Measurements from ENCODE around the gene EVI5. TPM values are rescaled to one million over a fixed set of nuclear protein-coding genes. Genes with fewer than 3 reads are reported as not detected.
A peak's percentile ranks its signal among the peaks of the same experiment; 100 is the strongest.
"Not testable (repeated sequence)": the region's sequence is repeated elsewhere in the genome, so short reads cannot be mapped to it uniquely, and the experiment has no call there.

The EVI5 gene
- total RNA-seq, 1 donor from 2014 or later, result 105 TPM

- DNase-seq (ENCODE audit: low spot score), result no peak
These were observed 89.8 kb downstream of the EVI5 start for GRCh38 chr1:92695104-92695503.

- DNase-seq (ENCODE audit: low spot score), result no peak
These were observed 93.0 kb downstream of the EVI5 start for GRCh38 chr1:92691925-92692324.

GRCh38 chr1:92690212-92690906 is 94.5 kb downstream of the EVI5 start:
- DNase-seq (ENCODE audit: low spot score), result no peak

- DNase-seq (ENCODE audit: low spot score), result no peak
These were observed 104.9 kb downstream of the EVI5 start for GRCh38 chr1:92679980-92680379.

GRCh38 chr1:92663775-92664174 is 121.1 kb downstream of the EVI5 start:
- no peak for DNase-seq (ENCODE audit: low spot score)

- no peak for DNase-seq (ENCODE audit: low spot score)
These were observed 122.9 kb downstream of the EVI5 start for GRCh38 chr1:92662048-92662447.

- no peak for DNase-seq (ENCODE audit: low spot score)
These were observed 127.2 kb downstream of the EVI5 start for GRCh38 chr1:92657701-92658100.

- no peak for DNase-seq (ENCODE audit: low spot score)
These were observed 129.6 kb downstream of the EVI5 start for GRCh38 chr1:92655197-92655801.

- DNase-seq (ENCODE audit: low spot score), result no peak
These were observed 131.1 kb downstream of the EVI5 start for GRCh38 chr1:92653605-92654381.

- not testable (repeated sequence) for DNase-seq (ENCODE audit: low spot score)
These were observed 144.2 kb downstream of the EVI5 start for GRCh38 chr1:92640686-92641085.

- DNase-seq (ENCODE audit: low spot score), result no peak
These were observed 146.4 kb downstream of the EVI5 start for GRCh38 chr1:92638498-92638897.

GRCh38 chr1:92635203-92635602 is 149.7 kb downstream of the EVI5 start:
- DNase-seq (ENCODE audit: low spot score), result not testable (repeated sequence)

- no peak for DNase-seq (ENCODE audit: low spot score)
These were observed 161.6 kb downstream of the EVI5 start for GRCh38 chr1:92623187-92623778.

GRCh38 chr1:92619466-92620189 is 165.3 kb downstream of the EVI5 start:
- no peak for DNase-seq (ENCODE audit: low spot score)

GRCh38 chr1:92601044-92601443 is 183.9 kb downstream of the EVI5 start:
- no peak for DNase-seq (ENCODE audit: low spot score)

- peak; percentile 35 for DNase-seq (ENCODE audit: low spot score)
These were observed 185.7 kb downstream of the EVI5 start for GRCh38 chr1:92599184-92599583.

GRCh38 chr1:92589361-92589760 is 195.5 kb downstream of the EVI5 start:
- DNase-seq (ENCODE audit: low spot score), result not testable (repeated sequence)

- no peak for DNase-seq (ENCODE audit: low spot score)
These were observed 197.5 kb downstream of the EVI5 start for GRCh38 chr1:92587445-92587844.

- DNase-seq (ENCODE audit: low spot score), result no peak
These were observed 199.1 kb downstream of the EVI5 start for GRCh38 chr1:92585831-92586230.

- DNase-seq (ENCODE audit: low spot score), result not testable (repeated sequence)
These were observed 200.1 kb downstream of the EVI5 start for GRCh38 chr1:92584810-92585209.
